Breast epithelium (tissue), 4 donors: ENCODE data around the gene NOL9. TPM values are rescaled to one million over a fixed set of nuclear protein-coding genes. Genes with fewer than 3 reads are reported as not detected.

Experiments
- DNase-seq, 2 donors: peaks; one replicate each; pipeline ENCODE4 v3.0.0-alpha.2; 2019; ENCODE audit warnings: low spot score in 2 of 2
- H3K27ac ChIP-seq, 2 donors: fragments of 200-600 bp; sonication (generic) in 1 of 2; one replicate each; pipeline ENCODE4 v1.5.1; 2016 to 2019; ENCODE audit warnings: mild to moderate bottlenecking in 1 of 2
- H3K27me3 ChIP-seq, 2 donors: fragments of 200-600 bp; sonication (generic) in 1 of 2; one replicate each; pipeline versions ENCODE4 v1.5.1 to v1.6.0; 2017 to 2019; ENCODE audit warnings: control low read depth in 1 of 2, mild to moderate bottlenecking in 1 of 2
- H3K36me3 ChIP-seq: fragments of 200-600 bp; one replicate; pipeline ENCODE4 v1.5.1; 2019
- H3K4me1 ChIP-seq, 2 donors: fragments of 200-600 bp; sonication (generic); one replicate each; pipeline ENCODE4 v1.5.1; 2016 to 2019; ENCODE audit warnings: control low read depth in 1 of 2
- H3K4me3 ChIP-seq, 3 donors: fragments of 200-600 bp; sonication (generic); 1 replicate in 2 of 3; 2 replicates in 1 of 3; pipeline ENCODE4 v1.5.1; 2016 to 2019; ENCODE audit warnings: mild to moderate bottlenecking in 3 of 3, moderate library complexity in 2 of 3
- H3K9me3 ChIP-seq, 2 donors: fragments of 200-600 bp; sonication (generic) in 1 of 2; one replicate each; pipeline ENCODE4 v1.5.1; 2016 to 2019; ENCODE audit warnings: control low read depth in 1 of 2
- CTCF ChIP-seq, 3 donors: fragments of 450-650 bp; IDR thresholded peaks; one replicate each; pipeline ENCODE4 v1.5.1; 2016 to 2017; ENCODE audit warnings: antibody characterized with exemption in 3 of 3, mild to moderate bottlenecking in 3 of 3, moderate library complexity in 3 of 3
- POLR2A ChIP-seq: fragments of 450-650 bp; IDR thresholded peaks from one replicate; pipeline ENCODE4 v1.6.1; 2016; ENCODE audit warnings: antibody characterized with exemption, mild to moderate bottlenecking, moderate library complexity
- POLR2AphosphoS5 ChIP-seq, 3 donors: sonication (generic); formaldehyde crosslinking; IDR thresholded peaks; one replicate each; pipeline ENCODE4 v1.6.1; 2017; ENCODE audit warnings: antibody characterized with exemption in 3 of 3
- intact Hi-C: fragments of 100-400 bp; cut with DNase I; formaldehyde crosslinking; loops from one replicate; pipeline ENCODE4 v1.15.1; 2023; ENCODE audit warnings: low total_unique reads
- total RNA-seq, 3 donors: library from RNA; depleted of rRNA; stranded (reverse); fragments of >200 nt; gene quantifications; one replicate each; pipeline ENCODE4 v1.1.0, GENCODE V29; 2016

The NOL9 gene
- total RNA-seq, 3 donors from 2014 or later = 14.7 to 29.6 (median 25.2) TPM

- TF ChIP-seq POLR2A (no peak), CTCF (IDR thresholded peaks at IDR 0.05) (peak; percentile 67 to 82 (median 72)), POLR2AphosphoS5 (IDR thresholded peaks at IDR 0.05) (no peak)
- peak; percentile 78 to 91 for DNase-seq
- Histone ChIP-seq H3K9me3 (no peaks in the 10 kb centered on the region), H3K36me3 (no peaks in the 10 kb centered on the region), H3K27me3 (no peaks in the 10 kb centered on the region), H3K4me3 (peak overlapping the region in 2 of 3 donors; percentile 56 to 83), H3K27ac (no peak overlapping the region), H3K4me1 (peaks cover 0 to 6% of the 10 kb centered on the region in 2 donors)
- intact Hi-C loops = loop anchor here (10.0 kb wide), 1 partner anchor 48 kb away; no protein-coding TSS in a partner anchor
Observed at GRCh38 chr1:6486433-6487011, 67.8 kb downstream of the NOL9 start.

DNA sequence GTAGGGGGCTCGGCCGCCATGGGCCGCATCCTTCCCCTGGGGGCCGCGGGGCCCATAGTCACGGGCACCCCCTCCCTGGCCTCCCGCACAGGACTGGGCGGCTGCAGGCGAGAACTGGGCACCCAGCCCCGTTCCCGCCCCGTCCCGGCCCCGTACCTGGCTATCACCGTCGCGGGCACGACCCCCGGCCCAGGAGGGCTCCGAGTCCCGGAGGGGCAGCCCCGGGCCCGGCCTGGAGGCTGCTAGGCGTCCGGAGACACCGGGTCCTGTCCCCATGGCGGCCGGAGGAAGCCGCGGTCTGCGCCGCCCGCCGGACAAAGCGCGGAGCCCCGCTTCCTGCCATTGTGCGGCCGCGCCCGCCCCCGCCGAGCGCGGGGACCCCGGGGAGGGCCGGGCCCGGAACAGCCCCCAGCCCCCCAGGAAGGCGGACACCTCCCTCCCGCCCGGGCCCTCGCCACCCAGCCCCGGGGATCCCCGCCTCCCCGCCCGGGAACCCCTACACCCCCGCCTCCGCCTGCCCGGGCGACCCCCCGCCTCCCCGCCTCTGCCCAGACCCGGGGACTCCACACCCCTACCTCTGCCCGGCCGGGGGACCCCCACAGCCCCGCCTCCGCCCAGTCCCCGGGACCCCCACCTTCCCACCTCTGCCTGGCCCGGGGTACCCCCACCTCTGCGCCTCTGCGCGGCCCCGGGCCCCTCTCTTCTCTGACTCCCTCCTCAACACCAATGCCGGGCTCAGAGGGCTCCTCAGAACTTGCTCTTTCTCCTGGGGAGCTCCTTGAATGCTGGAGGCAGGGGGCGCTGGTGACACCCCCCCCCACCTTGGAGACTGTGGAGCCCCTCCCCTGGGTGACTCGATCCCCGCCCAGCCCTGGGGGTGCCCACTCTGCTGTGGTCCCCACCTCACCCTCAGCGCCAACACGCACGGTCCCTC, 68.9 kb downstream of the NOL9 start:
- intact Hi-C loops = loop anchor here (10.0 kb wide), 1 partner anchor 49 kb away; no protein-coding TSS in a partner anchor
- Histone ChIP-seq H3K27ac (peak overlapping the region in 1 of 2 donors; percentile 13), H3K9me3 (no peaks in the 10 kb centered on the region), H3K27me3 (no peaks in the 10 kb centered on the region), H3K4me1 (peaks cover 0 to 6% of the 10 kb centered on the region in 2 donors), H3K36me3 (no peaks in the 10 kb centered on the region), H3K4me3 (peak overlapping the region; percentile 44 to 83 (median 56))
- TF ChIP-seq CTCF (IDR thresholded peaks at IDR 0.05) = no peak
- DNase-seq = no peak

GRCh38 chr1:6484826-6485167, 69.5 kb downstream of the NOL9 start:
- TF ChIP-seq CTCF (IDR thresholded peaks at IDR 0.05) (no peak), POLR2A (no peak), POLR2AphosphoS5 (IDR thresholded peaks at IDR 0.05) (no peak)
- no peaks in the 10 kb centered on the region for H3K36me3 ChIP-seq
- intact Hi-C loops = loop anchor here (10.0 kb wide), 1 partner anchor 50 kb away; no protein-coding TSS in a partner anchor
- peak overlapping the region; percentile 44 to 83 (median 56) for H3K4me3 ChIP-seq
- peaks cover 0 to 6% of the 10 kb centered on the region in 2 donors for H3K4me1 ChIP-seq
- peak overlapping the region in 1 of 2 donors; percentile 13 for H3K27ac ChIP-seq
- H3K9me3 ChIP-seq = no peaks in the 10 kb centered on the region
- no peak for DNase-seq
- H3K27me3 ChIP-seq = no peaks in the 10 kb centered on the region

DNA sequence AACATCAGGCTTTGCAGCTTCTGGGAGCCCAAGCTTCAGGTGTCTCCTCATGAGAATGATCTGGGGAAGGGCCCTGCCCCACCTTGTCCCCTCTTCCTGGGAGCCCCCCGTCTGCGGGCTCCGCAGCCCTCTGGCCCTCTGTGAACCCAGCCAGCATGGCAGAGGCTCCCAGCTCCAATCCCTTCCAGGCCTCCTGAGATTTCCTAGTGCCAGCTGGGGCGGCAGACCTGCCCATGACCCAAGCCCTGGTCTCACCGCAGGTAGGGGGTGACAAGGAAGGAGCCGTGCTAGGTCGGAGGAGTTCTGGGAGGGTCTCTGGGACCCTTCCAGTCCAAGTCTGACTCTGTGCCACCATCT, 70.6 kb downstream of the NOL9 start:
- no peak for DNase-seq
- intact Hi-C loops = loop anchor here (10.0 kb wide), 1 partner anchor 51 kb away; no protein-coding TSS in a partner anchor
- no peak overlapping the region for H3K27ac ChIP-seq

DNA sequence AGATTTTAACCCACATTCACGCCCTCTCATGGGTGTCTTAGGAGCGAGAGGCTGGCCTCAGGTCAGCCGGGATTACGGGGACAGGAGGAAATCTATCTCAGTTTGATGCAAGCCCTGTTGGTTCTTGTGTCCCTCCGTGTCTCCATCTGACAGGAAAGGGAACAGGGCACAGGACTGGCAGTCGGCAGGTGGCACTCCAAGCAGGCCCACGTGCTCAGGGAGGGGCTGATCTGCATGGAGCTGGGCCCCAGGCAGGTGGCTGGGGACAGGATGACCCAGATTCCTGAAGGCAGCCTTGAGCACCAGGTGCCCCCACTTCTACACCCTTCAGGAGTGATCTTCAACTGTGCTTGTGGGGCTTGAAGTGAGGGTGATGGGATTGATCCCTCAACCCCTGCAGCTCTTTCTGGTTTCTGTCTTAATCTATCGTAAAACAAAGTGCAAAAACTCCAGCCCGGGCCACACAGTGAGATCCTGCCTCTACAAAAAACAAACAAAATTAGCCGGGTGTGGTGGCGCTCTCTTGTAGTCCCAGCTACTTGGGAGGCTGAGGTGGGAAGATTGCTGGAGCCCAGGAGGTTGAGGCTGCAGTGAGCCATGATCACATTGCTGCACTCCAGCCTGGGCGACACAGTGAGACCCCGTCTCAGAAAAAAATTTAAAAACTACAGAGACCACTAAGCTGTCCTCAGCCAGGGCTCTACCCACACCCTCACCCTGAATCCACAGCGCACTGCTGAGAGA, 71.1 kb downstream of the NOL9 start:
- Histone ChIP-seq H3K27ac (no peak overlapping the region), H3K4me1 (peaks cover 0 to 6% of the 10 kb centered on the region in 2 donors), H3K4me3 (no peak overlapping the region), H3K9me3 (no peaks in the 10 kb centered on the region), H3K27me3 (no peaks in the 10 kb centered on the region), H3K36me3 (no peaks in the 10 kb centered on the region)
- no peak for DNase-seq
- intact Hi-C loops = loop anchor here (10.0 kb wide), 1 partner anchor 52 kb away; no protein-coding TSS in a partner anchor
- TF ChIP-seq POLR2A = no peak
- TF ChIP-seq CTCF (IDR thresholded peaks at IDR 0.05) = no peak
- no peak for TF ChIP-seq POLR2AphosphoS5 (IDR thresholded peaks at IDR 0.05)

More for the DNA sequence above, 70.6 kb downstream of the NOL9 start:
- H3K27me3 ChIP-seq = no peaks in the 10 kb centered on the region
- H3K9me3 ChIP-seq = no peaks in the 10 kb centered on the region
- no peaks in the 10 kb centered on the region for H3K36me3 ChIP-seq
- peaks cover 0 to 6% of the 10 kb centered on the region in 2 donors for H3K4me1 ChIP-seq
- H3K4me3 ChIP-seq = no peak overlapping the region
- no peak for TF ChIP-seq POLR2AphosphoS5 (IDR thresholded peaks at IDR 0.05)
